Measurements from ENCODE around the gene GOLGA3.

The GOLGA3 gene

DNA sequence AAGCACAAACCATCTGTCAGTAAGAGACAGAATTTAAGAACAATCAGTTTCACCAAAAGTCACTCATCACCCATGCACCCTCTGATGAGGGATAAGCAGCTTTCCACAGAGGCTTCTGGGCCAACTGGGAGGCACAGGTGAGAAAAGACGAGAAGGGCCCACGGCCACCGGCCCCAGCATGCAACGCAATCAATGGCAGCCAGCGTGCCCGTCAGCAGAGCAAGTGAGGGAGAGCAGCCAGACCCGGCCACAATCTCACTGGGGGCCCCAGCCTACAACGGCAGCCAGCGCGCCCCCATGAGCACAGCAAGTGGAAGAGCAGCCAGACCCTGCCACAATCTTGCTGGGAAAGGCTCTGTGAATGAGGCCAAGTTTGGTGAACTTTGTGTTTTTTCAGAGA, 80.3 kb downstream of the GOLGA3 start:
- no peak for DNase-seq

DNA sequence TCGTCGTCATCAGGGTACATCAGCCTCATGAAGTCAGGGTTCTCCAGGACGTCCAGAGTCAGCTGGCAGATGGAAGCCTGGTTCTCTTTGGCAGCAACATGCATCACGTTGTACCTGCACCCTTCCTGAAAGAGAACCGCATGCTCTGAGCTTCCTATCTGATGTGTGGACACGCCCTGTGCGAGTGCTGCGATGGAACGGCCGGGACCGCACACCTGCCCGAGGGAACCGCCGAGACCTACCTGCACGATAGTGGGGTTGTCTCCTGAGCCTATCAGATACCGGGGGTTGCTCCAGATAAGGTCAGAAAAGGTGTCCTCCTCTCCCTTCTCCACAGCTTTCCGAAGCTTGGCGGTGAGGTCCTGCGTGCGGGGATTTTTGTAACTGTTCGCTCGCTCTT, 80.8 kb downstream of the GOLGA3 start:
- DNase-seq = no peak

DNA sequence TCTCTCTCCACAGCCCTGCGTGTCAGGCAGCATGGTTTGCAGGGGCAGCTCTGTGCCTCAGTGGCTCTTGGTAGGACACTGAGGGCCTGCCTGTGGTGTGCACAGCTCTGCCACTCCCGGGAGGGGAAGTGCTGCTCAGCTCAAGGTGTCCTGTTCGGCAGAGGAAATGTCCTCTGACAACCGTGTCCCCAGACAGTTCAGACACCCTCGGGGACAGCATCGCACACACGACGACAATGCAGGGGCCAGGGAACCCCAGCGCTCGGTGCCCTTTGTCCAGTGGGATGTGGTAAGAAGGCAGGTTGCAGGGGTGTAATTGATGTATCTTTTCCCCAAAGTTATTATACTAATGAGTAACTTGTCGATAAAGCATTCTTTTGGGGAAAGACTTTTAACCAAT, 81.3 kb downstream of the GOLGA3 start:
- no peak for DNase-seq

- no peak for DNase-seq
These were observed 82.1 kb downstream of the GOLGA3 start for GRCh38 chr12:132746613-132747012.

DNA sequence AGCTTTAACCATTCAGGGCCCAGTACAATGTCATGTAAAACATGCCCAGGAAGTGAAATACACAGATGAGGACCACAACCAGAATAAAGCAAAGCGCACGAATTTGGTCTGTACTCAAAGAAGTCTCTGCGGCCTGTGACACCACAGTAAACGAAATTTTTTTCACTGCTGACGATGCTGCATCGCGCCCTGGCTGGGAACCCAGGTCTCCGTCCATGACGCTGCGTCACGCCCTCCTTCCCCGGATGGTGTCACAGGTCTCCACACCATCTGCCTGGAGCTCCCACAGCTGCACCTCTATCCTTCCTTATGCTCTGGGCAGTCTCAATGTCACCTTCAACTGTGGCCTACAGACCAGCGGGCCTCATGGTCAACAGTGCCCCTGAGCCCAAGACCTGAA, 84.8 kb downstream of the GOLGA3 start:
- no peak for DNase-seq

DNA sequence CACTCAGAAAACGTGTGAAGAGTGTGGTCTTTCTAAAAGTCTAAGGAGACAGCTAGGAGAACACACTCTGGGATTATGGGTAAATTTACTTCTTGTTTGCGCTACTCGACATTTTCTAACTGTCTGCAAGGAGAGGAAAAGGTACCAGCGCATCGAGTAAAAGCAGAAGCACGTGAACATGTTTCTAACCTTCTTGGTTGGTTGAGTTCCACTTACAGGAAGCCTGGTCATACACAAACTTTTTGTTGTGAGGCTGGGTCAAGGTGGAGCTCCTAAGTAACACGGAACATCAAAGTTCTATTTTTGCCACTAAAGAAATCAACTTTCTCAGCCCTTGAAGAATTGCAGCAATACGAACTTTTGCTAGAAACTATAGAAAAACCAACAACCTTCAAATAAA, 87.0 kb downstream of the GOLGA3 start:
- DNase-seq = no peak

GRCh38 chr12:132740652-132741051, 88.0 kb downstream of the GOLGA3 start:
- no peak for DNase-seq

- no peak for DNase-seq
These were observed 88.4 kb downstream of the GOLGA3 start for GRCh38 chr12:132740313-132740646.

GRCh38 chr12:132739600-132740312, 88.9 kb downstream of the GOLGA3 start:
- DNase-seq = no peak

- no peak for DNase-seq
These were observed 91.8 kb downstream of the GOLGA3 start for GRCh38 chr12:132736913-132737312.

DNA sequence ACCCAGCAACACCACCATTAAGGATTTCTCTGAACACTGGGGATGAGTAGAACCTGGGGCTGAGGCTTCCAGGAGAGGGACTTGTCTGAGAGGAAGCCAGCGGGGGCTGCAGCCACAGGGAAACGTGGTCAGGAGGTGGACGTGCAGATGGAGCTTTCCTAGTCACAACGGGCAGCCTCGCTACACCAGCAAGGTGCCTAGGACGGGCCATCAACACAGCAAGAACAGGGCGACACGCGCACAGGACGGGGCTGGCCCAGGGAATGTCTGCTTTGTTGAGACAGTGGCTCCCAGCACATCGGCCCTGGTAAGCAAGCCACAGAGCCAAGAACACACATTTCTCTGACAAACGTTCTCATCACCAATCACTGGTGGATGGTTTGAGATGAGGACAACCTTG, 92.3 kb downstream of the GOLGA3 start:
- DNase-seq = no peak

- no peak for DNase-seq
These were observed 93.2 kb downstream of the GOLGA3 start for GRCh38 chr12:132735496-132735895.

DNA sequence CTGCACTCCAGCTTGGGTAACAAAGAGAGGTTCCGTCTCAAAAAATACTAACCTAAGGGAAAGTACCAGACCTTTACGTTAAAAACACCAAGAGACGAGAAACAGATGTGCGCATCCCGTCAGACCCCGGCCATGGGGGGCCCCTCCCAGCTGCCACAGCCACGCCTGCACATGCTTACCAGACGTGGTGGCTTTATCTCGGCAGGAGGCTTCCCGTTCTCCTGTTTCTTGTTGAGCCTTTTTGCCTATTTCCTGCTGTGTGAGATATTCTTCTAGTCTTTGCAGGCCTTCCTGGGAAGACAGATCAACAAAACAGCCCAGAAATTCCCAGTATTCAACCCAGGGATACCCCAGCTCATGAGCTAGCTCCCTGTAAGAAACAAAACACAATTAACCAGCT, 94.5 kb downstream of the GOLGA3 start:
- no peak for DNase-seq

- DNase-seq = no peak
These were observed 97.1 kb downstream of the GOLGA3 start for GRCh38 chr12:132731574-132731973.

GRCh38 chr12:132730353-132730752, 98.3 kb downstream of the GOLGA3 start:
- no peak for DNase-seq

DNA sequence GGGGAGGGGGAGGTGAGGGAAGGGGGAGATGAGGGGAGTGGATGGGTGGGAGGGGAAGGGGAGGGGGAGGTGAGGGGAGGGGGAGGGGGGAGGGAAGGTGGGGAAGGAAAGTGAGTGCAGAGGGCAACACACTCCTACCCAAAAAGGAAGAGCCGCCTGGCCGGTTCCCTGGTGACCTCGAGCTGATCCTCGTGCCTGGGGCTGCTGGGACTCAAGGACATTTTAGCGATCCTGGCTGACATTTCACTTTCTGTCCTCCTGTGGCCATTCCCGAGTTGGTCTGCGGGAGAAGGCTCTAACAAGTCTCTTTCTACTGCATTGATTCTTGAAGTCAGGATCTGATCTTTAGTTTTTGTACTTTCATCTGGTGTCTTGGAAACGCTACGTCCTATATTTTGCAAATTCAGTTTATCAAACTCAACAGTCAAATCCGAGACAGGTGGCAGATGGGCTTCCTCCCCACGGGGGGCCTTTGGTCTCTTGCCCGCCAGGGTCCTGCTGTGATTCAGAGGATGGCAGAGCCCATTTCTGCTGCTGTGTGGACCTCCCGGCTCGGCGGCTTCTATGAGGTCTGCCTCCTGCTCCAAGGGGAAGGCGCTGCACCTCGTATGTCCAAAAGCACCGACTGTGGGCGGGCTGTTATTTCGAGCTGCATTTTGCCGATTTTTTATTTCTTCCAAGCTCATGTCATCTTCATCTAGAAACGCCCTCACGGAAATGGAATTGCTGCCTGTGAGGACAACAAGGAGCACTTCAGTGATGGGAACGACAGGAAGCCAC, 98.9 kb downstream of the GOLGA3 start:
- DNase-seq = peak in 1 of 14 donors; percentile 48

- no peak for DNase-seq
These were observed 100.2 kb downstream of the GOLGA3 start for GRCh38 chr12:132728502-132728901.

DNA sequence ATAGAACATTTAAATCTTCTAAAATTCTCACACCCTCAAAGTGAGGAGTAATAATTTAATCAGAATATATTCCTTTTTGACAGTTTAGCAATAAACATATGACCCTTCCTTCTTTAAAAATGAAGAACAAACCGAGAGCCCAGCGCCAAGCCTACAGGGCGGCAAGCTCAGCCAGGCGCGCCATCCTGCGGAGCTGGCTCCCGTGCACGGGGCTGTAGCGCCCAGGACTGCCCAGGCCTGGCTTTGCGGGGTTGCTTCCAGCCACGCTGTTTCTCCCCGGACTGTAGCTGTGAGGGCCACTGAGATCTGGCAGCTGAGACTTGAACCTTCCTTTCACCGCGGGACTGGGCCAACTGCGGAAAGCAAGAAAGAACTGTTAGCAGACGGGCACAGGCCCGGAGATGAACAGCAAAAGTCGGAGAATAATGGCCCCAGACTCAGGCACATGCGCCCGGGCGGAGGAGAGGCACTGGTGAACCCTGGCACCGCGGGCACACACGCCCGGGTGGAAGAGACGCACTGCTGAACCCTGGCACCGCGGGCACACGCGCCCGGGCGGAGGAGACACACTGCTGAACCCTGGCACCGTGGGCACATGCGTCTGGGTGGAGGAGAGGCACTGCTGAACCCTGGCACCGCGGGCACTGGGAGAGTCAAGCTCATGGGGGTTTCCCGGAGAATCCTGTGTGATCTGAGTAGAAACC, 101.4 kb downstream of the GOLGA3 start:
- DNase-seq = no peak

DNA sequence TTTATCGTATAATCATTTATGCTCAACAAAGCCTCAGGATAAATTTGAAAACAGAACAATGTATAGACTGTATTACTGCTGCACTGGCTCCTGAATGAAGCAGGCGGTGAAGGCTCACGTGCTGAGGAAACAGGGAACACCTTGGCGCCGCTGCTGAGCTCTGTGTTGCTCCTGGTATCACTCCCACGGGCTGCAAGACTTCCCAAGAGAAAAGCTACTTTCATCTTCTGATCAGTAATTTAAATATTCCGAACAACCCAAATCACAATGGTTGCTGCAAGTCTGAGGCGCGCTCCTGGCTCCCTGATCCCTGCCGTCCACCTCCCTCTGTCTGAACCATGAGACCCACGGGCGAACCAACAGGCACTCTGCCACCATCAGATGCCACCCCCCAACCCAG, 102.3 kb downstream of the GOLGA3 start:
- no peak for DNase-seq

- no peak for DNase-seq
These were observed 104.0 kb downstream of the GOLGA3 start for GRCh38 chr12:132724506-132725241.

DNA sequence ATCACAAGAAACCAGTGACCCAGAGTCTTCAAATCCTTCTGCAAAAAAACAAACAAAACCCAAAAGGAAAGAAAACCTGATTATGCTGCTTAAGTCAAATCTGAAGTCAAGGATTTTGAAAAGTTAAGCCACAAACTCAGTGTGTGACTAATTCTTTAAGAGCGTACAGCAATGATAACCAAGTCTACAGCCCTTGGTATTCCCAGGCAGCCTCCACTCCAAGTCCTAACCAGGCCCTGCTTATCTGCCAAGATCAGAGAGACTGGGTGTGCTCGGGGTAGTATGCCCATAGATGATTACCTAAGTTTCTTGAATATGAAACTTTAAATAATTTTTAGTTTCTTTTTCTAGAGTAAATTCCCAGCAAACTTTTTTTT, 104.9 kb downstream of the GOLGA3 start:
- no peak for DNase-seq

DNA sequence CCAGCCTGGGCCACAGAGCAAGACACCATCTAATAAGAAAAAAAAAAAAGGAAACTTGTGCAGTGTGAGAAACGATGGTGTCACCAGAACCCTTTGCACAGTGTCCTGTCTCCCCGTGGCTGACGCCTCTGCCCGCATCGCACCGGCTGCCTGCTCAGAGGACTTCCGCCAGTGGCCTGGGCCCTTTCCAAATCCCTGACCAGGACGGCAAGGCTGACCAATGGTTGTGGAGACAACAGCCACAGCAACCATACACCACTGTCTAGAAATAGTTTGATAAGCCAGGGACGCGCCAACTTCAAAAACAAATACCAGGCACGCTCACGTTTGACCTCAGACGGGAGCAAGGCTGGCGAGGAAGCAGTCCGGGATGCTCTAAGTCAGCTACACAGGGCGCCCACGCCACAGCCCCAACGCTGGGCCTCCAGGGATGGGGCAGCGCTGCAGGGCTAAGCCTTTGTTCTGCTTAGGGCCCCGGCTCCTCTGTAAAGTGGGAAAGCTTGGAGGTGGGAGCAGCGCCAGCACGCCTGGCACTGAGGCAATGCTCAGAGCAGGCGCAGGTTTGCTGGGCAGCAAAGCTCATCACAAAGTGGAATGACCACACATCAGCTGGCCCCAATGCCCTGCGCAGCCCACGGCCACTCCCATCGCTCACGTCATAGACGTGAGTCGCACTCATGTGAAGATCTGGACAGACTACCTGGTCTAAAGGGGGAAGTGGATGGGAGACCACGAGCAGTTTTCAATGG, 105.5 kb downstream of the GOLGA3 start:
- no peak for DNase-seq

All from C1 segment of cervical spinal cord (tissue), 14 donors.